Prostate gland (tissue), 2 donors: ENCODE measurements around the gene DENND4C.
"Not testable (repeated sequence)": the region's sequence is repeated elsewhere in the genome, so short reads cannot be mapped to it uniquely, and the experiment has no call there.

Source experiments
- CTCF ChIP-seq, 4 experiments: fragments of 200-600 bp in 2 of 4; fragments of 450-650 bp in 2 of 4; sonication (generic) in 2 of 4; IDR thresholded peaks; 1 replicate in 3 of 4; 2 replicates in 1 of 4; pipeline ENCODE4 v1.5.1; 2016 to 2019; ENCODE audit warnings: antibody characterized with exemption in 4 of 4, mild to moderate bottlenecking in 2 of 4, moderate library complexity in 2 of 4
- POLR2A ChIP-seq: fragments of 450-650 bp; IDR thresholded peaks from one replicate; pipeline ENCODE4 v1.6.1; 2016; ENCODE audit warnings: antibody characterized with exemption, mild to moderate bottlenecking
- POLR2AphosphoS5 ChIP-seq: sonication (generic); formaldehyde crosslinking; IDR thresholded peaks from one replicate; pipeline ENCODE4 v1.6.1; 2017; ENCODE audit warnings: antibody characterized with exemption

GRCh38 chr9:19251622-19252021 lies 21.1 kb downstream of the DENND4C start:
- TF ChIP-seq POLR2AphosphoS5; CTCF (IDR thresholded peaks at IDR 0.05); POLR2A: not testable (repeated sequence)
